MCF 10A (cell line): ENCODE measurements around the gene TEAD1. TPM values are rescaled to one million over a fixed set of nuclear protein-coding genes. Genes with fewer than 3 reads are reported as not detected.

Source experiments
- BruUV-seq: library from RNA; stranded (reverse); fragments of 400-500 nt; replicated peaks from 2 replicates; lab custom pipeline; 2021; lab: Mats Ljungman, UMichigan
- CTCF ChIA-PET: fragments of 300-600 bp; sonication (Branson Sonifier 250); formaldehyde crosslinking; extraction: SDS; loops from one replicate; lab custom pipeline; 2021; ENCODE audit warnings: antibody characterized with exemption, inconsistent platforms; lab: Yijun Ruan, JAX
- POLR2A ChIA-PET: fragments of 300-600, 350-650 bp; sonication (Branson Sonifier 250); formaldehyde crosslinking; extraction: SDS; loops from one replicate; lab custom pipeline; 2020; ENCODE audit warnings: antibody characterized with exemption, inconsistent platforms; lab: Yijun Ruan, JAX
- DNase-seq: peaks from one replicate; pipeline ENCODE4 v3.0.0-alpha.2; 2018; ENCODE audit not compliant: unreplicated experiment
- H3K27ac Mint-ChIP-seq: one replicate; pipeline ENCODE4 v1.8.0; 2022; ENCODE audit warnings: mild to moderate bottlenecking, low read depth, mixed read lengths; ENCODE audit not compliant: unreplicated experiment
- H3K27me3 Mint-ChIP-seq: one replicate; pipeline ENCODE4 v1.8.0; 2022; ENCODE audit warnings: mixed read lengths; ENCODE audit not compliant: insufficient read depth, unreplicated experiment
- H3K36me3 Mint-ChIP-seq: one replicate; pipeline ENCODE4 v1.8.0; 2022; ENCODE audit warnings: mild to moderate bottlenecking, moderate library complexity, mixed read lengths; ENCODE audit not compliant: insufficient read depth, unreplicated experiment
- H3K4me1 Mint-ChIP-seq: one replicate; pipeline ENCODE4 v1.8.0; 2022; ENCODE audit warnings: mixed read lengths; ENCODE audit not compliant: insufficient read depth, unreplicated experiment
- H3K4me3 Mint-ChIP-seq: one replicate; pipeline ENCODE4 v1.8.0; 2022; ENCODE audit warnings: mild to moderate bottlenecking, moderate library complexity, mixed read lengths; ENCODE audit not compliant: unreplicated experiment
- H3K9me3 Mint-ChIP-seq: one replicate; pipeline ENCODE4 v1.8.0; 2022; ENCODE audit warnings: mixed read lengths; ENCODE audit not compliant: unreplicated experiment
- CTCF ChIP-seq: fragments of 200-600 bp; IDR thresholded peaks from one replicate; pipeline ENCODE4 v1.8.0; 2022; ENCODE audit warnings: antibody characterized with exemption, mild to moderate bottlenecking; ENCODE audit not compliant: unreplicated experiment
- intact Hi-C: fragments of 100-400 bp; cut with micrococcal nuclease; formaldehyde crosslinking; loops from 2 replicates; pipeline ENCODE4 v1.14.1; 2022
- total RNA-seq: library from RNA; stranded (reverse); gene quantifications from 2 replicates; pipeline ENCODE4 v1.2.3, GENCODE V29; 2022

TEAD1 gene
- total RNA-seq, 1 experiment from 2014 or later: 123 TPM

- peaks cover 12% of the 10 kb centered on the region for H3K36me3 Mint-ChIP-seq
- H3K4me1 Mint-ChIP-seq: peaks cover 48% of the 10 kb centered on the region
- H3K27me3 Mint-ChIP-seq: no peaks in the 10 kb centered on the region
- ChIA-PET POLR2A (interaction anchor here (0.6 to 4.7 kb wide), 6 partner anchors 10 to 1407 kb away, joined by 3 to 46 read pairs (median 4); no protein-coding TSS in a partner anchor), CTCF (no interaction called here)
- BruUV-seq: no TSS peak
- no peak for TF ChIP-seq CTCF
- no peaks in the 10 kb centered on the region for H3K9me3 Mint-ChIP-seq
- intact Hi-C loops: no loop called here
- no peak overlapping the region for H3K4me3 Mint-ChIP-seq
- peak; percentile 23 for DNase-seq
- H3K27ac Mint-ChIP-seq: peak overlapping the region; percentile 96
These were observed 51.9 kb downstream of the TEAD1 start for GRCh38 chr11:12725863-12726682.

- DNase-seq: no peak
- Mint-ChIP-seq H3K27me3 (no peaks in the 10 kb centered on the region), H3K4me3 (no peak overlapping the region), H3K27ac (no peak overlapping the region), H3K4me1 (peaks cover 56% of the 10 kb centered on the region), H3K9me3 (no peaks in the 10 kb centered on the region), H3K36me3 (peaks cover 10% of the 10 kb centered on the region)
- no peak for TF ChIP-seq CTCF
- ChIA-PET CTCF (interaction anchor here (0.6 kb wide), 1 partner anchor 14 kb away, joined by 3 read pairs; no protein-coding TSS in a partner anchor), POLR2A (interaction anchor here (1.1 to 4.7 kb wide), 3 partner anchors 9 to 48 kb away, joined by 4 to 46 read pairs (median 6); no protein-coding TSS in a partner anchor)
- no TSS peak for BruUV-seq
- intact Hi-C loops: no loop called here
These were observed 53.5 kb downstream of the TEAD1 start for GRCh38 chr11:12727563-12728211.

- ChIA-PET CTCF (interaction anchor here (0.6 kb wide), 1 partner anchor 85 kb away, joined by 3 read pairs; no protein-coding TSS in a partner anchor), POLR2A (interaction anchor here (1.4 kb wide), 1 partner anchor 41 kb away, joined by 6 read pairs; no protein-coding TSS in a partner anchor)
- intact Hi-C loops: no loop called here
- Mint-ChIP-seq H3K27ac (no peak overlapping the region), H3K4me1 (peaks cover 49% of the 10 kb centered on the region), H3K4me3 (no peak overlapping the region), H3K27me3 (no peaks in the 10 kb centered on the region), H3K9me3 (no peaks in the 10 kb centered on the region), H3K36me3 (peaks cover 7% of the 10 kb centered on the region)
- DNase-seq: no peak
- no peak for TF ChIP-seq CTCF
- no TSS peak for BruUV-seq
These were observed 54.2 kb downstream of the TEAD1 start for GRCh38 chr11:12728417-12728816.

GRCh38 chr11:12729941-12730340 is 55.7 kb downstream of the TEAD1 start:
- DNase-seq: no peak
- Mint-ChIP-seq H3K4me1 (peaks cover 34% of the 10 kb centered on the region), H3K27me3 (no peaks in the 10 kb centered on the region), H3K36me3 (peaks cover 2% of the 10 kb centered on the region), H3K4me3 (no peak overlapping the region), H3K27ac (no peak overlapping the region), H3K9me3 (no peaks in the 10 kb centered on the region)
- no TSS peak for BruUV-seq
- no peak for TF ChIP-seq CTCF
- POLR2A ChIA-PET: no interaction called here
- CTCF ChIA-PET: no interaction called here
- intact Hi-C loops: no loop called here
